Ovary (tissue), 3 donors: Measurements from ENCODE around the gene ST3GAL4.

Source experiments
- CTCF ChIP-seq, 3 donors: fragments of 450-650 bp in 2 of 3; fragments of 200-600 bp in 1 of 3; IDR thresholded peaks; one replicate each; pipeline versions ENCODE4 v1.5.1 to v1.8.0; 2016 to 2022; ENCODE audit warnings: antibody characterized with exemption in 3 of 3, mild to moderate bottlenecking in 1 of 3
- POLR2A ChIP-seq: fragments of 450-650 bp; IDR thresholded peaks from one replicate; pipeline ENCODE4 v1.6.1; 2017; ENCODE audit warnings: antibody characterized with exemption, mild to moderate bottlenecking, moderate library complexity
- donor health status: DM: no; HTN: no; CAD: no.

GRCh38 chr11:126357055-126357962 is 1.8 kb downstream of the ST3GAL4 start:
- TF ChIP-seq POLR2A (no peak), CTCF (IDR thresholded peaks at IDR 0.05) (no peak)
